Right lung (tissue), 5 donors: Measurements from ENCODE around the gene EDEM3. TPM values are rescaled to one million over a fixed set of nuclear protein-coding genes. Genes with fewer than 3 reads are reported as not detected.

Experiments used
- DNase-seq, 2 donors: peaks; one replicate each; pipeline ENCODE4 v3.0.0-alpha.2; 2013
- polyA plus RNA-seq, 5 donors: library from polyadenylated mRNA; unstranded; fragments of 120-200 nt; gene quantifications; one replicate each; pipeline versions ENCODE4 v1.2.1 to v1.2.3, GENCODE V29; 2013; ENCODE audit warnings: inconsistent platforms in 1 of 5, low replicate concordance in 1 of 5; ENCODE audit not compliant: insufficient read length in 5 of 5, insufficient read depth in 1 of 5

EDEM3 gene
- polyA plus RNA-seq, 5 donors = 24.8 to 37.6 (median 33.8) TPM

DNA sequence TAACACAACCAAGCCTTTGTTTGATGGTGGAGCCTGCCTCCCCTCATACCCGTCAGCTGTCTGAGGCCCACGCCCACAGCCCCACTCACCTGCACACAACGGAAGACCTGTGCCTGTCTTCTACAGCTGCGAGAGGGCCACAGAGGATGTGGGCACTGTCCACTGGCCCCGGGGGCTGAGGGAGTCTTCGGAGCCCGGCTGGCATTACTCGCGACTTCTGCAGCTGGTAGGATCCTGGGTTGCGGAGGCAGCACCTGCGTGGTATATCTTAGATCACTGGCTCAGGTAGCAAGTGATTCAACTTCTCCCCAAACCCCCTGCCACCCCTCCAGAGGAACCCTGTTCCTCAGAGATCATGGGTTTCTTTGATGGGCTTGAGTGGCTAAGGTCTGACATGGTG is 109.9 kb downstream of the EDEM3 start:
- no peak for DNase-seq

DNA sequence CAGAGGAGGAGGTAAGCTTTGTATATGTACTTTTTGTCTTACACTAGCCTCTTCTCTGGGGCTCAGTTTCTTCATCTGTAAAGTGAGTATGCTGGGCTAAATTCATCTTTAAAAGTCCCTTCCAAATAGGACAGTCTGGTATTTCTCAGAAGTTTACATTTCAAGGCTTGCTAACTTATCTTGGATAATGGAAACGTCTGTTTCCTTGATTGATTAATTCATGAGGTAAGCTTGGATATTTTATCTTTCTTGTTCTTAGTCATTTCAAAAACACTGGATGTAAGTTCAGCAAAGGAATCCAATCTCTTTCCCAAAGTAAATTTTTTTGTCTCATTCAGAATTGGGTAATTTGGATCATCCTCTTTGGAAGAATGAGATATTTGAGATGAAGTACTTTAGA is 111.0 kb downstream of the EDEM3 start:
- DNase-seq = no peak

DNA sequence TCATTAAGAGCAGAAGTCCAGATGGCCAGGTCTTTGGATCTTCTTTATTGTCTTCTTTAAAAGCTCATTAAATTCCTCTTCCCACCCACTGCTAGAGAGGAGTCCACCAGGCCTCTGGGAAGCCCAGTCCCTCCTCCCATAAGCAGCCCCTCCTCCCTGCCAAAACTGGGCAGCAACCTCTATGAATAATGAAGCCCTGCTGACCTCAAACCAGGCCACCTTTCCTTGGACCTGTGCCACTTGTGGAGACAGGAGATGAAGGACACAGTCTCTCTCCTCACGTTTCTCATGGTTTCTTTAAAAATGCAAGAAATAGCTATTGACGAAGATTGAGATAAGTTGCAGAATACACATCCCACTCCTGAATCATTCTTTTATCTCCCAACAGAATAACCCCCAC is 112.8 kb downstream of the EDEM3 start:
- no peak for DNase-seq

DNA sequence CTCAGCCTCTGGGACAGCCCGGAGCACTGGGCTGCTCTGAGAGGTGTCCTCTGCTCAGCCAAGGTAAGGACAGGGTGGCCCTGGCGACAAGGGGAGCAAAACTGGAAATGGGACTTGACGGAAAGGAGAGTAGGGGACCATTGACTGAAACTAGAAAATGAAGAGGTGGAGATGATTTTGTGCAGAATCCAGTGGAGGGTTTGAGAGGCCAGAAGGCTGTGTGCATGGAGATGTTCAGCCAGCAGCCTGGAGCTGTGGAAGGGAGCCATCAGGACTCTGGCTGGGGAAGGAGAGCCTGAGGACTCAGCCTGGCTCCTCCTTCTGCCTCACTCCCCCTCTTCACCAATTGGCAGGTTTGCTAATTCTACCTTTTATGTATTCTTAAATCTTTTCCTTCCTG is 114.2 kb downstream of the EDEM3 start:
- DNase-seq = no peak

Other genes starting within 250 kb of the EDEM3 start
- 10 to 100 TPM; 14.4 to 17.2 (median 14.9) TPM for gene NIBAN1, start 219.7 kb upstream of the EDEM3 start, polyA plus RNA-seq